Stimulated activated CD8-positive, alpha-beta memory T cell treated with anti-CD3 and anti-CD28 coated beads, Interleukin-4, amount 100 ng/mL, for 24 hours (primary cell): ENCODE measurements around the gene PAX5.

Experiments
- DNase-seq: peaks from one replicate; pipeline ENCODE4 v3.0.0-alpha.2; 2020; ENCODE audit warnings: low read depth

PAX5 gene

DNA sequence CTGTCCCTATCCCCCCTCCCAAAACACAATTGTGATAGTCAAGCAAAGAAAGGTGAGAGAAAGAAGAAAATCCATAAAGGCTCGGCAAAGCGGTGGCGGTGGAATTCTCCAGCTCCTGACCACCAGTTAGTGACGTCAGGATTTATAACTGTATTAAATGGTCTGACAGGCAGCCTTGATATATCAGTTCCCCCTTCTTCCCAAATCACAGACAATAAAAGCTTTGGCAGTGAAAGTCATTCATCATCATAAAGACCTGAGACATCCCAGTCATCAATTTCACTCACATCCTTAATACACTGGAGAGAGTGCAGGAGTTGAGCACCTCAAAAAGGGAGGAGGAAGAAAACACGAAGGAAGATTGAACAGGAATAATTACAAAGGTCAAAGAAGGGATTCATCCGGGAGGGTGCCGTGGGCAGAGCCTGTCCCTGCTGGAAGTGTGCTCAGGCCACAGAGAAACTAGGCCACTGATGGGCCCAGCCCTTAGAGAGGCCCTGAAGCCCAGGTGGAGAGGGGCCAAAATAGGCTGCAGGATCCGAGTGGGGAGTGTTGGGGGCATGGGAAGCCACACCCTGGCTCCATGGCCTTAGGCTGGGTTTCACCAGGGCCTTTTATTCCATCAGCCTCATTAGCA, 131.9 kb downstream of the PAX5 start:
- no peak for DNase-seq

DNA sequence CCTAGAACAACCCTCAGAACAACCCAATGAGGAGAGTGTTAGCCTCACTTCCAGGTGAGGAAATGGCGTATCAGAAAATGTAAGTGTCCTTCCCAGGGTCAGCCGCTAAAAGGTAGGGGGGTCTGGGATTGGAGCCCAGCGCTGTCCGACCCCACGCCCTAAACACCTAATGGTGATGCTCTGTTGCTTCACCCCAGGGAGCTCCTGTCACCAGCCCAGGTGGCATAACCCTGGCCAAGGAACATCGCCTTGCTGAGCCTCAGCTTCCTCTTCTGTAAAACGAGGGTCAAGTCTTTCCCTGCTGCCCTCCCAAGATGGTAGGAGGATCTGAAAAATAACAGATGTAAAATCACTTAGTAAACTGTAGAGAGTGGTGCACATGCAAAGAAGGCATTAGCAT, 132.5 kb downstream of the PAX5 start:
- DNase-seq = no peak

DNA sequence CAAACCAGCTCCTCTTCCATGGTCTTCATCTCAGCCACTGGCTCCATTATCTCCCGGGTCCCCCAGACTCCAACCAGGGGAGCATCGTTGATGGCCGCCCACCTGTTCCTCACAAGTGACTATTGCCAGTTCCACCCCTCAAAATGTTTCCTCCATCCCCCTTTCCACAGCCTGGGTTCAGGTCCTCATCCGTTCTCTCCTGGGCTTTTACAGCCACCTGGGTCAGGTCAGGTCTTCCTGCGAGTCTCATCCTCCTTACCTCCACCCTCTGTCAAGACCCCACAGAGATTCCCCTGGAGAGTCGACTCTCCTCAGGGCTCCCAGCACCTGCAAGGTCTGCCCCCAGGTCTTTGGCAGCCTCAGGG, 133.2 kb downstream of the PAX5 start:
- DNase-seq = no peak

DNA sequence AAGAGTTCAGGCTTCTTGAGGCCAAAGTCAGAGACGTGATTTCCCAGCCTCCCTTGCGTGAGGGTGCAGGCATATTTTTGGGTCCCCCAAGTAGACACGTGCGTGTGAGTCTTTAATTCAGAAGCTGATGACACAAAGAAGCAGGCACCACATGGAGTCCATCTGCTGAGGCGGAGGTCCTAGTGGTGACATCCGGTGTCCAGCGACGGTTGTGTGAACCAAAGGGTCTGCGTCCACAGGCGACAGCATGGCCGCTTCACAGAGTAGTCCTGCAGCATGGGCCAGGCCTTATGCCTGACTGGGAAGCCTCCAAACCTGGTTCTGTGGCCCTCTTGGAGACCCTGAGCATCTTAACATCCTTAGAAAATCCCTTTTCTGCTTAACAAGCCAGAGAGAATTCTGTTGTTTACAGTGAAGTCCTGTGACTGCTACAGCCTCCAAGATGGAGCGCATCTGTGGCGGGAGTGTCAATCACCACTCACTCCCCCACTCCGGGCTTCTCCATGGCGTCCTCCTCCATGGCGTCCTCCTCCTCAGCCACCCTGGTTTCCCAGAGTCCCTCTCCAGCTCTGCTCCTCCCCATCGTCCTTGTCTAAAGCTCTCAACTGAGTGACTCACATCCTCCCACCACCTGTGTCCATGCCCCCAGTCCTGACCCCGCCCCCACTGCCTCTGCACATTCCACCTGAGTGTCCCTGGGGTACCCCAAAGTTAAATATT, 133.8 kb downstream of the PAX5 start:
- no peak for DNase-seq

DNA sequence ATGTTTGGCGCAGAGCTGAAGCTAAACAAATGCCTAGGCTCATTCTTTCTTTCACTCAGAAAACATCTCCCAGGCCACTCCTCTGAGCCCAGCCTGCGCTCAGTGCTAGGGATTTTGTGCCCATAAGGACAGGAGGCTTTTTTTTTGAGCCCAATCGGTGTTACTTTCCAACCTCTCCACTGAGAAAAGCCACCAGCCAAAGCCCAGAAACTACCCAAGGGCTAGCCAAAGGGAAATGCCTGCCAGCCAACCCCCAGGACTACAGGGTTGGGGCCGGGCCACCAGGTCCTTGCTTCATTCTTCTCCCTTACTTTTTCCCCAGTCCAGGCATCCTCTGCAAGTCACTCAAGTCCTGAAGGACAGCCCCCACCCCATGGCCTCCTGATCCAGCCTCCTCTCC, 134.7 kb downstream of the PAX5 start:
- DNase-seq = no peak

DNA sequence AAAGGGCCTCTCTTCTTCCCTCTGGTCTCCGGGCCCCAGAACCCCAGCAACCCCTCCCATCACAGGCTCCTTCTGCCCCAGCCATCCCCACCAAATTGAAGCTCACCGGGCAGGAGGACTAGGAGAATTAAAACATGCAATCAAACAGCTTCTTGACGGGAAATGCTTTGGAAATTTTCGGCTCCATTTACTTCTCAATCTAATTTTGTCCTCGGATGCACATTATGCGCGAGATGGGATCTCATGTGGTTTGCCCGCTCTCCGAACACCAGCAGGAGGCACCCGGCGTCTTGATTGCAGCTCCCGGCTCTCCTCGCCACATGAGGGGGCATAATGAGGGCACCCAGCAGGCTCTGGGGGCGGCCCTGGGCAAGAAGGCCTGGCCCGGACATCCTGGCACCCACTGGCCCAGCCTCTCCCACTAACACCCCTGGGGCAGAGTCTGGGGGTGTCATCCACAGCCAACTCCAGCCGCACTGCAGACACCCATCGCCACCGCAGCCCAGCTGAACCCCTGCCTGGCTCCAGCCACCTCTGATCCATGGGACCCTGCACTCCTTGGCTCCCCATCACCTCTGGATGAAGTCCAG, 135.5 kb downstream of the PAX5 start:
- no peak for DNase-seq

DNA sequence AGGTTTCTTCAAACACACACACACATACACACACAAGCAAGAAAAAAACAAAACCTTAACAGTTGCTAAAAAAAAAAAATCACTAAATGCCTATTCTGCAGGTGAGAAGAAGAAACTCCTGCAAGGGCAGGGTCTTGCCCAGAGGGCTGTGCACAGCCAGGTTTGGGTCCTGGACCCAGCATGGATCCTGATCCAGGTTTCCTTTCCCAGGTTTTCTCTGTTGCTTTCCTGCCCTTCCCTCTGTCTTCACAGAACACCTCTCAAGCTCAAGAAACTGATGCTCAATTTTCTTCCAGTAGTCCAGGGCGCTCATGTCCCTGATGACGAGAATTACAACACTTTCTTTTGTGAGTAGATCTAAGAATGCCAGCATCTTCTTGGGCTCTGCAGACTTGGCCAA, 136.6 kb downstream of the PAX5 start:
- no peak for DNase-seq

DNA sequence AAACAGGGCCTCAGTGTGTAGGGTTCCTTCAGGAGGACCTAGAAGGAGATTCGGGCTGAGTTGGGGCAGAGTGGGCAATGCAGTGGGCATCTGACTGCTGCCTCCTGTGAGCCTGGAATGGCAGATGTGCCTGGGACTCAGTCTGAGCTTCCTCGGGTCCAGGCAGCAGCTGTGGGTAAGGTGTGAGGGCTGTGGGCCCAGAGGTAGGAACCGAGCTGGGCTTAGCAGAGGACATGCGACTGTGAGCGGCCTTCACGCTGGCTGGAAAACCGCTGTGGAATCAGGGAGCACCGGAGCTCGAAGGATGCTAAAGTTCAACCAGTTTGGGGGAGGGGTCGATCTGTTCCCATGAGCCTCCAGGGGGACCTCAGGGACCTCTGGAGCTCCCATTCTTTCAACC, 137.0 kb downstream of the PAX5 start:
- DNase-seq = no peak

DNA sequence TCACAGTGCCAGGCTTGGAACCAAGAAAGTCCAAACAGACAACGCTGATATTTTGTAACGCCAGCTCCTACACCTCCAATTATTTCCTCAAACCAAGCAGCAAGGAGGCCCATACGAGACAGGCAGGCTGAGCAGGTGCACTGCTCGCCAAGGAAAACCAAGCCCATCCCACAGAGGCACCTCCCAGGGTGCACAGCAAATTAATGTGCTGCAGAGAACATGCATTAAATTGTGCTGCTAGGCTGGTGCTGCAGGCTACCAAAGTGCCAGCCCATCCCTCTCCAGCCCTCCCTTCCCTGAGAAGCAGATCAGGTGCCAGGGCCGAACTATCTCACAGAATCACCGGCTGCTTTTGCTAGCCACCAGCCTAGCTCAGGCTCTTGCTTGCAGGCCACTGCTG, 137.8 kb downstream of the PAX5 start:
- no peak for DNase-seq

DNA sequence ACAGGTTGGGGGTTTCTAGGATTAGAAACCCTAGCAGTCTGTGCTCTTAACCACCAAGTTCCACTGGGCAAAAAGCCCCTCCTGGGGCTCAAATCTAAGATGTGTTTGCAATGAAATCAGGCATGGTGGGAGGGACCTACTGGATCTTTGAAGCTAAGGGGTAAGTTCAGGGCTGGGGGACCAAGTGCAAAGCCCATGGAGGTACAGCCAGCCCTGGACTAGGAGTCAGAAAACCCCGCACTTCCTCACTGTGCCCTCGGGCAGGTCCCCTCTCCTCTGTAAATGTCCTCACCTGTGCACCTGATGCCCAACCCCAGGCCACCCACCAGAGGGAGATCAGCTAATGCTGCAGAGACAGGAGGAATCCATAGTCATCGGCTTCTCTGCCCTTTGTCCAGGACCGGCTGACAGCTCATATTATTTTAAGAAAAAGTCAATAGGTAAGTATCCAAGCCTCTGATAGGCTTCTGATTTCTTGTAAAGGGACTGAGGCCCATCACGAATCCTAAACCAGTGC, 138.3 kb downstream of the PAX5 start:
- no peak for DNase-seq

DNA sequence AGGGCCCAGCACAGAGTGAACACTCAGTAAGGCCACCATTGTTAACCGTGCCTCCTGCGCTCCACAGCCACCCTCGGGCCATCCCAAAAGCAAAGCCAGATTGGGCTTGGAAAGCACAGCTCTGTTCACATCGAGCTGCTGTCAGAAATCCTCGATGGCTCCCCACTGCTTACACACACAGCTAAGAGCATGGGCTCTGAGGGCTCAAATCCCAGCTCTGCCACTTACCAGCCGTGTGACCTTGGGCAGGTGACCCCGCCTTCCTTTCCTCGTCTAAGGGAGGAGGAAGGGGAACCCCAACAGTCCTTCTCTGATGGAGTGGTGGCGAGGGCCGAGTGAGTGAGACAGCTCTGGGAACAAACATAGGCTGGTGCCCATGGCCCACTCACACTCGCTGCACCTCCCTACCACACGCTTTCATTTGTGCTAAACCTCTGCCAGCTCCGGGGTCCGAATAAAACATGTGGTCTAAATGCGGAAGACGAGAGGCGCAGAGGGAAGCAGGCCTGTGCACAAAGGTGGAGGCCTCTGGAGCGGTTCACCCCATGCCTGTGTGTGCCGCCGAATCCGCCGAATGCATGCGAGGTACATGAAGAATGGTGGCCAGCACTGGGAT, 139.3 kb downstream of the PAX5 start:
- DNase-seq = no peak

DNA sequence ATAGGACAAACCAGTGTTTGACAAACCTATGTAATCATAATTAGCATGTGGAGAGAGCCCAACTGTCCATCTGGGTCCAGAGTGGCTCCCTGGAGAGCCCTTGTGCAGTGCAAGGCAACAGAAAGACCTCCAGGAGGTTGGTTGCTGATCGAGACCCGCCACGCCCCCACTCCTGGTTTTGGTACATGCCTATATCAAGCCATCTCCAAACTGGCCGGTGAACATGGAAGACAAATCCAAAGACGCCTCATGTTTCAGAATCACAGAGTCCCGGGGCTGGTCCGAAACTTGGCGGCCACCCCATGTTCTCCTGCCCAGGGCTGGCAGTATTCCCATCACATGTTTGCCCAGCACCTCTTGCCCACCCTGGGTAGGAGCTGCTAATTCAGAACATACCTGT, 140.2 kb downstream of the PAX5 start:
- DNase-seq = no peak

DNA sequence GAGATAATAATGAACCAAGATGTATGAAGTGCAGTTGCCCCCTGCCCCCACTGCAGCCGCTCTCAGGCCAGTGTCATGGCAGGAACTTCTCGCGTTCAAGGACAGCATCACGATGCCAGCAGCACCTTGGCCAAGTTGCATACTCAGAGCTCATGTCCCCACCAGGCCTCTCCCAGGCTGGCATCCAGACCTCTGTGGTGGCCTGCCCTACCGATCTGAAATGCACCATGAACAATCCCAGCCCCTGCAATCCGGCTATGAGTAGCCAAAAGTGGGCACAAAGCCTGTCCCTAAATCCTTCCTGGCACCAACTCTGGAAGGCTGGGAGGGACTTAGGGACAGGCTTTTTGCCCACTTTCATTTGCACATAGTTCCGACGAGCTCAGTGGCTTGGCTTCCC, 140.9 kb downstream of the PAX5 start:
- no peak for DNase-seq

DNA sequence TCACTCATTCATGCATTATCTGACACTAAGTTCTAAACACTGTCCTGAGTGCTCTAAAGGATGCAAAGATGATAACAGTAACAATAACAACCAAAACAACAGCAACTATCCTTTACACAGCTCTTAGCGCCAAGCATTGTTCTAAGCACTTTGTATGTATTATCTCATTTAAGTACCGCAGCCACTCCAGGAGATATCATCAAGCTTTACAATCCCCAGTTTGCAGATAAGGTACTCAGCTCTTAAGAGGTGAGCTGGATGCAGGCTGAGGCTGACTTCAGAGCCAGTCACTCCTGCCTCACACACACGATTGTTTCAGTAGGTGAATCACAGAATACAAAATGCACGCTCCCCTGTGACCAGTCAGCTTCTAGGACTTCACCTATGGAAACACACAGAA, 141.8 kb downstream of the PAX5 start:
- no peak for DNase-seq

DNA sequence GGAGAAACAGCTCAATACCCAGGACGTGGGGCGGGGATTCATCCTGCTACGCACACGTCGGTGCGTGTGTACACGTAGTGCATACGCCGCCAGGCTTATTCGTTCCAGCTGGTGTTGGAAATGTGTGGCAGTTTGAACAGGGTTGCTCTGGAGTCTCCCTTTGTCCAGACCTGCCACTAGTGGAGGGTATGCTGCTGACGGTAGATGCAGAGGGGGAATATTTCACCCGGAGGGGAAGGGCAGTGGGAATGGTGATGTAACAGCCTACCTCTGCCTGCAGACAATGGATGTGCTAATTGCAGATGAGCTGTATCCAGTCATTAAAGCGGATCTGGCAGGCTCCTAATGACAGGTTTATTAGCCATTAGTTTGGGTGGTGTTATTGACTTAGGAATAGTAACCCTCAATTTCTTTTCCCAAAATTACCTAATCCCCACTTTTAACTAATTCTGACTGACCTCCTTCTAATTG, 142.7 kb downstream of the PAX5 start:
- no peak for DNase-seq

DNA sequence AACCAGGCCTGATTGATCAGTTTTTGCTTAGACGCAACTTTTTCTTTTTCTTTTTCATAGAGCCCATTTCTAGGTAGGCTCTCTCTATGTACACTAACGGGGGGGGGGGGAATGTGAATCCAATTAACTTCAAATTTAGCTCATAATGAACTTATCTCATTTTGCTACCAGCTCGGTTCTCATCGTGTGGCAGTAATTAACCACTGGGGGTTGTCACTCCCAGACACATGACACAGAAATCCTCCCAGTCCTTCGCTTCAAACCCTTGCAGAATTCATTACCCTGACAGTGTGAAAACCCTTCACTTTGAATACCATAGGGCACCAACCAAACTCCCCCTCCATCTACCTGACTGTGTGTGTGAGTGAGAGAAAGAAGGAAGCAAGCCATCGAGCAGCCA, 144.2 kb downstream of the PAX5 start:
- no peak for DNase-seq

DNA sequence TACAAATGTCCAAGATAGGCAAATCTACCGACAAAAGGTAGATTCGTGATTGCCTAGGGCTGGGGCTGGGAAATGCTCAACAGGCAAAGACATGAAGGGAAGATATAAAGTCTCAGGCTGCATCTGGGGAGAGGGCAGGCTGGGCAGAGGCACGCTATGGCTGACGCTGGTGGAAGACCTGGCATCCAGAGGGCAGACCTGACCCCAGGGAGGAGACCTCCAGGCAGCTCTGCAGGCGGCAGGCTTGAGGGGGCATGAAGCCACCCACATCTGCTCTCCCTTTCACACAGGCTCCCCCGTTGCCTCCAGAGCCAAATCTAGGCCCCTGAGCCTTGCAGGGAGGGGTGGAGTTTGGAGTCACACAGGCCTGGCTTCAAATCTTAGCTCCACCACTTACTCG, 145.5 kb downstream of the PAX5 start:
- DNase-seq = no peak

DNA sequence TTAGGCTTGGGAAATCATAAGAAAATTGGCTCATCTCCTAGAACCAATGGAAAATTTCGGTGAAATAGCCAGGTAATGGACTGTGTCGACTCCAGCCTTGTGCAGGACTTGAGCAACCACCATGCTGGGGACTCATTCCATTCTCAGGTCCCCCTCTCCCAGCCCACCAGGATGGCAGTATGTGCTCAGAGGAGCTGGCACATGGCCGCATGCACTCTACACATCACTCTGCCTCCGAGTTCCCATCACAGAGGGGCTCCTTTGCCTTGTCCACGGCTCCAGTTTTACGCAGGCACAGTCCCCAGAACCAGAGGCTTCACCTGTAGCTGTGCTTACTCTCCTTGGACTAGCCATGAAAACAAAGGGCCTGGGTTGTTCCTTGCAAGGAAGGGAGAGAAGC, 149.3 kb downstream of the PAX5 start:
- DNase-seq = no peak

DNA sequence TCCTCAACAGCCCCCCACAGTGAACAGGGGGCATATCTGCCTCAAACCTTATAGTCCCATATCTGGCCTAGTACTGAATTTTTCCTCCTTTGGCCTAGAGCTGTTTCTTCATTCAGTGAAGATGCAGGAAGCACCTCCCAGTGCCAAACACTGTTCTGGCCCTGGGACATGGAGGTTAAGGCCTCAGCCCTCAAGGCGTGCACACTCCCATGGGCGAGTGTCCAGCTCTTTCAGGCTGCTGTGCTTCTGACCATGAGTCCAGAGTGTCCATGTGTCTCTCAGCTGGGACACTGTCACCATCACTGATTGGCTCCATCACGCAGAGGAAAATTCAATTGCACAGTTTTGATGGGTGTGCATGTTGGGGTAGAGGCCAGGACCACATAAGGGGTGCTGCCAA, 151.5 kb downstream of the PAX5 start:
- no peak for DNase-seq

DNA sequence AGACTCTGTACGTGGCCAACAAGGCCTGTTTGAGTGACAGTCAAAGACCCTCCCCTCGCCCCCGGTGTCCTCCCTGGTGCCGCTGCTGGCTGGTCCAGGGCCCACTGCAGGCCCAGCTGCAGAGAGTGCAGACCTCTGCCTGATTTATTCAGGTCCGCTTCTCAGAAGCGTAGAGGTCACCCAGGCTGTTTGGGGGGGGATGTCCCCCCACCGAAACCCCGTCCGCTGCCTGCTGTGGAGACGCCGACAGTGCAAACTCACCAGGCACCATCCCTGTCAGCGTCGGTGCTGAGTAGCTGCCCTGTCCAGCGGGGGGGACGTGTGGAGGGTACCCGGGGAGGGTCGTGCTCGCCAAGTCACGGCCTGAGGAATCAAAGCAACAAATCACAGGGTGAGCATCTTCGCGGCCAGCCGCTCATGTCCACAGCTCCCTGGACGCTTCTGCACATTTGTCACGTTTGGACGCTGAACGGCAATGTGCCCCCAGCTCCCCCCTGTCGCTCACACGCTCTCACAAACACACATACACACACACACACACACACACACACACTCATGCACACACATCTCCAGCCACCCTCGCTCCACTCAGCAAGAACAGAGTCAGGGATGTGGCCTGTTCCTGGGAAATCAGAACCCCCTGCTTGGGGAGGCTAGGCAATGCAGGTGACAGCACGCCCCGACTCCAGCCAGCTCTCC, 152.2 kb downstream of the PAX5 start:
- no peak for DNase-seq

DNA sequence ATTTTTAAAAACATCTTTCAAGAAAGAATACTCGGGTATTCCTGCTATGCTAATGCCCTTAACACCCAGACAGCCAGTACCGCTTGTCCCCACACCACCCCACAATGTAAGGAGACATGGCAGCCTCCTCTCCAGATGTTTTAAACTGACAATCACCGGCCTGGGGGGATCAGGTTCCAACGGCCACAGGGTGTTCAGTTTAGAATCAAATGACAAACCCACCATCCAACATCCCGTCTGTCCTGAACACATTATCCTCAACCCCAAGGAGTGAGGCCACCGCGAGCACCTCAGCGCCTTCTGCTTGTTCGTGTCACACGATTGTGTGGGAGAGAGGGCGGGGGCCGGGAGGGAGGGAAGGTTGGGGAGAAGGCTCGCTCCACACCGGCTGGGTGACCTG, 152.8 kb downstream of the PAX5 start:
- no peak for DNase-seq

DNA sequence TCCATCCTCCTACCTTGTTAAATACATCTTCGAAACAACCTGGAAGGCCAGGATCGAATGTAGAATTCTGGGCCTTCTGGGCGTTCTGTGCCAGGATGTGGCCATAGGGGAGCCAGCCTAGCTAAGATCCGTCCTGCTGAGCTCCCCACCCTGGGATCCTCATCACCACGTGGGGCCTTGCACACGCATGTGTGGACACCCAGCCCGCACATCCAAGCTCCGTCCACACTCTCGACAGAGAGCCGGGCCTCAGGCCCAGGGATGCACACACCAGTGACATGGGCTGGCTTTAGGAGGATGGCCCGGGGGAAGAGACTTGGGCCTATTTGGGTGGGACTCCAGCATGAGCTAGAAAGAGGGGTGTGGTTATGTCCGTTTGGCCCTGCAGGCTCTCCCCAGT, 154.0 kb downstream of the PAX5 start:
- DNase-seq = no peak
